Ishikawa (cell line): Measurements from ENCODE around the gene SLC8A3.

Source experiments
- CEBPB ChIP-seq: IDR thresholded peaks from 2 replicates; pipeline ENCODE4 v1.6.1; 2012
- CREB1 ChIP-seq: IDR thresholded peaks from 2 replicates; pipeline ENCODE4 v1.6.1; 2012; ENCODE audit warnings: low read depth
- EGR1 ChIP-seq: IDR thresholded peaks from 2 replicates; pipeline ENCODE4 v1.6.1; 2012
- EP300 ChIP-seq: IDR thresholded peaks from 2 replicates; pipeline ENCODE4 v1.6.1; 2012; ENCODE audit warnings: borderline replicate concordance
- FOXM1 ChIP-seq: IDR thresholded peaks from 2 replicates; pipeline ENCODE4 v1.6.1; 2012; ENCODE audit warnings: low read depth, borderline replicate concordance
- NFIC ChIP-seq: IDR thresholded peaks from 2 replicates; pipeline ENCODE4 v1.6.1; 2012
- RAD21 ChIP-seq: IDR thresholded peaks from 2 replicates; pipeline ENCODE4 v1.6.1; 2012; ENCODE audit warnings: low read depth
- TAF1 ChIP-seq: IDR thresholded peaks from 2 replicates; pipeline ENCODE4 v1.6.1; 2012; ENCODE audit warnings: low read depth, mild to moderate bottlenecking
- TCF12 ChIP-seq: IDR thresholded peaks from 2 replicates; pipeline ENCODE4 v1.6.1; 2012; ENCODE audit warnings: low read depth
- TEAD4 ChIP-seq: IDR thresholded peaks from 2 replicates; pipeline ENCODE4 v1.6.1; 2012
- YY1 ChIP-seq: IDR thresholded peaks from 2 replicates; pipeline ENCODE4 v1.6.1; 2012; ENCODE audit warnings: low read depth
- ZBTB7A ChIP-seq: IDR thresholded peaks from 2 replicates; pipeline ENCODE4 v1.6.1; 2012; ENCODE audit warnings: low read depth
- TF ChIP-seq, protein P1 (sequence below): IDR thresholded peaks from 2 replicates; pipeline ENCODE4 v1.6.1; 2012
- TF ChIP-seq, protein P2 (sequence below): IDR thresholded peaks from 2 replicates; pipeline ENCODE4 v1.6.1; 2012
- TF ChIP-seq, protein P3 (sequence below): IDR thresholded peaks from 2 replicates; pipeline ENCODE4 v1.6.1; 2012; ENCODE audit warnings: low read depth, mild to moderate bottlenecking

SLC8A3 gene

DNA sequence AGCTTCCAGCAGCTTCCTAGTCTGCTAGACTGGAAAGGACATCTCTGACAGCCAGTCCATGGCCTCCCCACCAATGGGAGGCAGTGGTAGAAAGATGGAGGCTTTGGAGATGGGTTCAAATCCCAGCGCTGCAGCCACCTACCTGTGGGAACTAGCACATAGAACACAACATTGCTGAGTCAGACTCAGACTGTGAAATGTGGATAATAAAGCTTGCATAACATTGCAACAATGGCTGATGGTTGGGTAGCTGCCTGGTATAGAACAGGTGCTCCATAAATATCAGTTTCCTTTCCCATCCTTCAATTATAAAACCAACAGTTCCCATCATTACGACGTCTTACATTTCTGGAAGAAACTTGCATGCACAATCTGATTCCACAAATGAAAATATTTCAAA, 94.6 kb downstream of the SLC8A3 start:
- no peak for TF ChIP-seq TAF1
- no peak for TF ChIP-seq YY1
- no peak for TF ChIP-seq NFIC
- TF ChIP-seq, protein P1, sequence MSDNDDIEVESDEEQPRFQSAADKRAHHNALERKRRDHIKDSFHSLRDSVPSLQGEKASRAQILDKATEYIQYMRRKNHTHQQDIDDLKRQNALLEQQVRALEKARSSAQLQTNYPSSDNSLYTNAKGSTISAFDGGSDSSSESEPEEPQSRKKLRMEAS = no peak
- no peak for TF ChIP-seq CEBPB
- TF ChIP-seq, protein P2, sequence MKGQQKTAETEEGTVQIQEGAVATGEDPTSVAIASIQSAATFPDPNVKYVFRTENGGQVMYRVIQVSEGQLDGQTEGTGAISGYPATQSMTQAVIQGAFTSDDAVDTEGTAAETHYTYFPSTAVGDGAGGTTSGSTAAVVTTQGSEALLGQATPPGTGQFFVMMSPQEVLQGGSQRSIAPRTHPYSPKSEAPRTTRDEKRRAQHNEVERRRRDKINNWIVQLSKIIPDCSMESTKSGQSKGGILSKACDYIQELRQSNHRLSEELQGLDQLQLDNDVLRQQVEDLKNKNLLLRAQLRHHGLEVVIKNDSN = no peak

DNA sequence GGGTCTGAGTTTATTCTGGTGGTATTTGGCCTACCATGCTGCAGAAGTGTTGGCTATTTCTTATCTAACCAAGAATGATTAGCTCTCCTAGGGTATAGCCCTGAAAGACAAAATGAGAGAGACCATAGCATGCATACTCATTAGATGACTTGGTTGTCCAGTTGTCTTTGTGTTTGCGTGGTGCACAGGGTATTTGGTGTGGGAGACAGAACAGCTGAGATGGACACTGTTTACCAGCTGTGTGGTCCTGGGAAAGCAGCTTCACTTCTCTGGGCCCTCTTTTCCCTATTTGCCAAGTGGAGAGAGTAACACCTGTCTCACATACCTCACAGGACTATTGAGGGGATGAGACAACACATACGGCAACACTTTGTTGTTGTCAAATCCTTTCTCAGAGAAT, 95.6 kb downstream of the SLC8A3 start:
- TF ChIP-seq TEAD4 (no peak), YY1 (no peak), NFIC (no peak), CREB1 (no peak), TCF12 (no peak), ZBTB7A (no peak), FOXM1 (no peak), RAD21 (no peak)

DNA sequence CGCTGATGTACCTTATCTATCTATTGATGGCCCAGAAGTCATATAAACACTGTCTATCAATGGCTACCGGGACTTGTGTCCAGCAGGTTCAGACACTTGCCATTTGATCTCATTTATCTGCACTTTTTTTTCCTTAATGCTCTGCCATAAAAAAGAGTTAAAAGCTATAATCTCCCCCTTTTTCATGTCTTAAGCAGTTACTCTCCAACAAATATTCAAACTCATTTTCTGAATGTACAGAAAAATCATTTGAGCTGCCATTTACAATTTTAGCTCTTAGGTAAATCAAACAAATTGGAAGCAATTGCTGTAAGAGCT, 101.4 kb downstream of the SLC8A3 start:
- TF ChIP-seq, protein P1 = no peak
- TF ChIP-seq CREB1 (no peak), ZBTB7A (no peak), EGR1 (no peak), TCF12 (no peak), YY1 (no peak), RAD21 (no peak), TAF1 (no peak), TEAD4 (no peak), FOXM1 (no peak)
- TF ChIP-seq, protein P2 = no peak
- TF ChIP-seq, protein P3, sequence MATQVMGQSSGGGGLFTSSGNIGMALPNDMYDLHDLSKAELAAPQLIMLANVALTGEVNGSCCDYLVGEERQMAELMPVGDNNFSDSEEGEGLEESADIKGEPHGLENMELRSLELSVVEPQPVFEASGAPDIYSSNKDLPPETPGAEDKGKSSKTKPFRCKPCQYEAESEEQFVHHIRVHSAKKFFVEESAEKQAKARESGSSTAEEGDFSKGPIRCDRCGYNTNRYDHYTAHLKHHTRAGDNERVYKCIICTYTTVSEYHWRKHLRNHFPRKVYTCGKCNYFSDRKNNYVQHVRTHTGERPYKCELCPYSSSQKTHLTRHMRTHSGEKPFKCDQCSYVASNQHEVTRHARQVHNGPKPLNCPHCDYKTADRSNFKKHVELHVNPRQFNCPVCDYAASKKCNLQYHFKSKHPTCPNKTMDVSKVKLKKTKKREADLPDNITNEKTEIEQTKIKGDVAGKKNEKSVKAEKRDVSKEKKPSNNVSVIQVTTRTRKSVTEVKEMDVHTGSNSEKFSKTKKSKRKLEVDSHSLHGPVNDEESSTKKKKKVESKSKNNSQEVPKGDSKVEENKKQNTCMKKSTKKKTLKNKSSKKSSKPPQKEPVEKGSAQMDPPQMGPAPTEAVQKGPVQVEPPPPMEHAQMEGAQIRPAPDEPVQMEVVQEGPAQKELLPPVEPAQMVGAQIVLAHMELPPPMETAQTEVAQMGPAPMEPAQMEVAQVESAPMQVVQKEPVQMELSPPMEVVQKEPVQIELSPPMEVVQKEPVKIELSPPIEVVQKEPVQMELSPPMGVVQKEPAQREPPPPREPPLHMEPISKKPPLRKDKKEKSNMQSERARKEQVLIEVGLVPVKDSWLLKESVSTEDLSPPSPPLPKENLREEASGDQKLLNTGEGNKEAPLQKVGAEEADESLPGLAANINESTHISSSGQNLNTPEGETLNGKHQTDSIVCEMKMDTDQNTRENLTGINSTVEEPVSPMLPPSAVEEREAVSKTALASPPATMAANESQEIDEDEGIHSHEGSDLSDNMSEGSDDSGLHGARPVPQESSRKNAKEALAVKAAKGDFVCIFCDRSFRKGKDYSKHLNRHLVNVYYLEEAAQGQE = no peak

DNA sequence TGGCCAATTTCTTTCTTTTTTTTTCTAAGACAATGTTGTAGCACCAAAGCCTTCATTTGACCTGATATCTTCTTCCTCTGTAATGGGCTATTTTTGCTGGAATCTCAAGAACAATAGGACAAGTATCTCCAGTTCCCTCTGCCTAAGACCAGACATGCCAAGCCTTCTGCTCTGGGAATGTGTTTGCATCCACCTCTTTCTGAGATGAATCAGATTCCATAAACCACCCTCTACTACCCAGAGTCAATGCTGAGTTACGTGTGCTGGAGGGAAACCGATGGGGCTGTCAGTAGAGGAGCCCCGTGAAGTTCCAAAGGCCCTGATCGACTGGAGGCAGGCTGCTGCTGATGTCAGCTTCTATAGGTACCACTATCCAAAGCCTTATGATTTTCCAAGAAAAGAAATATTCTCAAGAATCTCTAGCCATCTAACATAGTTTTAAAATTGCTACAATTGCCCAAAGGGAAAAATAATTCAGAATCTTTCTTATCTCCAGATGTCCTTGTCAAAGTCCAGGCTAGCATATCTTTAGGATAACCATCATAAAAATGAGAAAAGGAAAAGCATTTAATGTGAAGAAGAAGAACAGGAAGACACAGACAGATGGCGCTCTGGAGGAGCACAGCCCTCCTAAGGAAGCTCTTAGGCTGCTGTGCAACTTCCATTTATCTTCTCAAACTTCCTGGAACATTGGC, 101.9 kb downstream of the SLC8A3 start:
- peak; percentile 43; the same call in 1 of the 2 replicates for TF ChIP-seq RAD21
- no peak for TF ChIP-seq EP300

DNA sequence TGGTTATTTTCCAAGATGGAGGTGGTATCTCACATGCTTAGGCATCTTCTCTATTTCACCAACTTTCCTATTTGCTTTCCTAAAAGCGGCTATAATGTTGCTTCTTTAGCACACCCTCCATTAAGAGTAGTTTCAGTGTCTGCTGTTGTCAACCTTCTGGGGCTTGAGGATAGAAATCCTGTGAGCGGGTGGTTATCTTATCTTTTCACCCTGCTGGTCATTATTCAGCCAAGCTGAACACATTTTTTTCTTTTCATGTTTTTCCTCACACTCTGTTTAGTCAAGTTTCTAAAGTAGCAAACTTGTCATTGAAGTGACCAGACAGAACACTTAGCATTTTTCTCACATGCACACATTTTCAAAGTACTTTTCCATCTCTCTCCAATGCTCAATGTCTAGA, 104.5 kb downstream of the SLC8A3 start:
- TF ChIP-seq NFIC (no peak), CREB1 (no peak), TAF1 (no peak), TEAD4 (no peak), CEBPB (no peak)
- TF ChIP-seq, protein P3 = no peak
- TF ChIP-seq, protein P1 = no peak

DNA sequence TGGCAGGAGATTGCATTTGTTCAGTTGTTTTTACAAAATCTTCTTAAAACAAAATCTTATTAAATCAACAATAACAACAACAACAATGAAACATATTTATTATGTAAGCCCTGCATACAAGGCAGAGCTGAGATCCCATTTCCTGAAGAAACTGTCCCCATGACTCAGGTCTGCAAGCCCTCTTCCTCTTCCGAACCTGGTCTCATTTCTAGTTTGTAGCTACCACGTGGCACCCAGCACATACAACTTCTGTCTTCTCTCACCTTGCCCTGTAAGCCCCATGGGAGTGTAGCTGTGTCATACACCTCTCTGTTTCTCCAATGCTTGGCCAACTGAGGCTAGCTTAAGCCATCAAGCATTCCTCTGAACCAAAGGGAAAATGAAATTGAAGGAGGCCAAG, 106.4 kb downstream of the SLC8A3 start:
- TF ChIP-seq, protein P3 = no peak
- TF ChIP-seq, protein P2 = no peak
- TF ChIP-seq FOXM1 = no peak
- no peak for TF ChIP-seq EP300
- TF ChIP-seq TCF12 = no peak
- no peak for TF ChIP-seq YY1
- TF ChIP-seq TEAD4 = no peak
- TF ChIP-seq CREB1 = no peak
- TF ChIP-seq TAF1 = no peak
- TF ChIP-seq, protein P1 = no peak
- TF ChIP-seq RAD21 = no peak
- no peak for TF ChIP-seq CEBPB
- TF ChIP-seq EGR1 = no peak
- no peak for TF ChIP-seq ZBTB7A
